GM12878 (cell line): Measurements from ENCODE around the gene SCNN1A. TPM values are rescaled to one million over a fixed set of nuclear protein-coding genes. Genes with fewer than 3 reads are reported as not detected.

ENCODE experiments used
- ATAC-seq: fragments of 200-7000 bp; cut with Tn5 transposase; 3 replicates; pipeline ENCODE4 v1.9.1; 2020; ENCODE audit warnings: mild to moderate bottlenecking, moderate library complexity
- BruUV-seq: library from RNA; stranded (reverse); fragments of 400-500 nt; replicated peaks from 2 replicates; lab custom pipeline; 2021; lab: Mats Ljungman, UMichigan
- CTCF ChIA-PET: fragments of 300-600 bp; sonication (Branson Sonifier 250); formaldehyde crosslinking; extraction: SDS; loops from one replicate; lab custom pipeline; 2021; ENCODE audit warnings: inconsistent platforms; lab: Yijun Ruan, JAX
- POLR2A ChIA-PET: fragments of 350-600 bp; formaldehyde crosslinking; extraction: SDS; loops from one replicate; lab custom pipeline; 2021; ENCODE audit warnings: inconsistent platforms; lab: Charles Lee
- RAD21 ChIA-PET: fragments of 300-600 bp; sonication (Branson Sonifier 250); formaldehyde crosslinking; loops from one replicate; lab custom pipeline; 2023; ENCODE audit warnings: antibody characterized with exemption; ENCODE audit not compliant: unreplicated experiment; lab: Charles Lee
- SMC1A ChIA-PET: fragments of 300-600 bp; sonication (Branson Sonifier 250); formaldehyde crosslinking; loops from one replicate; lab custom pipeline; 2023; ENCODE audit not compliant: unreplicated experiment, uncharacterized antibody; lab: Charles Lee
- DNase-seq: peaks from one replicate; pipeline ENCODE4 v3.0.0-alpha.2; 2011; ENCODE audit warnings: low read depth, low spot score
- FAIRE-seq: peaks from 3 replicates; lab custom pipeline; 2011; peaks lifted over from hg19 to GRCh38; lab: Jason Lieb, UNC
- H2AFZ ChIP-seq: 2 replicates; pipeline ENCODE4 v1.6.0; 2011; ENCODE audit warnings: low read depth, low read length, control low read depth; ENCODE audit not compliant: control insufficient read depth
- H3K27ac ChIP-seq: 2 replicates; pipeline ENCODE4 v1.5.1; 2011; ENCODE audit warnings: control low read depth; ENCODE audit not compliant: control insufficient read depth, insufficient read depth
- H3K27me3 ChIP-seq, 2 experiments: replicated peaks in 1 of 2; 2 replicates each; pipeline versions ENCODE4 v1.6.0 to v1.6.1; 2011; ENCODE audit warnings: low read length in 1 of 2; ENCODE audit not compliant: control insufficient read depth in 2 of 2, insufficient read depth in 2 of 2
- H3K36me3 ChIP-seq, 2 experiments: 2 replicates each; pipeline ENCODE4 v1.5.1; 2011; ENCODE audit warnings: low read length in 1 of 2; ENCODE audit not compliant: control insufficient read depth in 2 of 2, insufficient read depth in 2 of 2
- H3K4me1 ChIP-seq: 2 replicates; pipeline ENCODE4 v1.6.1; 2011; ENCODE audit warnings: mild to moderate bottlenecking, low read length, moderate library complexity, mixed read lengths; ENCODE audit not compliant: control insufficient read depth, insufficient read depth
- H3K4me2 ChIP-seq: 2 replicates; pipeline ENCODE4 v1.6.0; 2011; ENCODE audit warnings: control low read depth; ENCODE audit not compliant: control insufficient read depth, insufficient read depth
- H3K4me3 ChIP-seq: fragments of 200-600 bp; sonication (generic); 2 replicates; pipeline ENCODE4 v1.5.1; 2016
- H3K79me2 ChIP-seq: 2 replicates; pipeline ENCODE4 v1.6.0; 2011; ENCODE audit warnings: low read length; ENCODE audit not compliant: control insufficient read depth, insufficient read depth
- H3K9ac ChIP-seq: 2 replicates; pipeline ENCODE4 v1.8.0; 2011; ENCODE audit warnings: low read length, control low read depth, mixed read lengths; ENCODE audit not compliant: control insufficient read depth, insufficient read depth
- H3K9me3 ChIP-seq: replicated peaks from 3 replicates; pipeline ENCODE4 v1.5.1; 2011; ENCODE audit warnings: mild to moderate bottlenecking, low read length; ENCODE audit not compliant: control insufficient read depth, insufficient read depth
- H4K20me1 ChIP-seq: 2 replicates; pipeline ENCODE4 v1.6.0; 2011; ENCODE audit not compliant: control insufficient read depth, insufficient read depth
- ATF7 ChIP-seq: fragments of 450-650 bp; IDR thresholded peaks from 2 replicates; pipeline ENCODE4 v1.6.1; 2016; ENCODE audit warnings: low read depth, mild to moderate bottlenecking
- FOS ChIP-seq: IDR thresholded peaks from 3 replicates; pipeline ENCODE4 v1.6.1; 2011; ENCODE audit warnings: borderline replicate concordance; ENCODE audit not compliant: insufficient read length; ENCODE audit errors: extremely low read depth
- POLR2AphosphoS2 ChIP-seq: IDR thresholded peaks from 2 replicates; pipeline ENCODE4 v1.6.1; 2011; ENCODE audit warnings: low read depth, mild to moderate bottlenecking, low read length, improper control_type of control experiment, moderate library complexity
- SIX5 ChIP-seq: IDR thresholded peaks from 2 replicates; pipeline ENCODE4 v1.6.1; 2011; ENCODE audit warnings: mild to moderate bottlenecking, low read depth, low read length, moderate library complexity; ENCODE audit not compliant: severe bottlenecking
- SPI1 ChIP-seq: IDR thresholded peaks from 2 replicates; pipeline ENCODE4 v1.6.1; 2011; ENCODE audit warnings: low read depth, mild to moderate bottlenecking, low read length, moderate library complexity, borderline replicate concordance; ENCODE audit not compliant: insufficient read depth
- STAT1 ChIP-seq: fragments of 450-650 bp; conservative IDR thresholded peaks from 2 replicates; pipeline ENCODE4 v1.6.1; 2014; ENCODE audit warnings: antibody characterized with exemption, mild to moderate bottlenecking
- ZNF207 ChIP-seq: fragments of 450-650 bp; IDR thresholded peaks from 2 replicates; pipeline ENCODE4 v1.6.1; 2014; ENCODE audit warnings: antibody characterized with exemption, mild to moderate bottlenecking, borderline replicate concordance
- WGBS: methylation state at CpG from one replicate; pipeline ENCODE4 v1.1.6; 2016; ENCODE audit warnings: low lambda C conversion rate; ENCODE audit not compliant: insufficient replicate concordance, insufficient coverage; ENCODE audit errors: missing lambda C conversion rate; 5-methylcytosine and 5-hydroxymethylcytosine counted together
- in situ Hi-C: fragments of 300-500 bp; cut with MboI; formaldehyde crosslinking; loops from 9 replicates; pipeline ENCODE4 v1.14.3; 2018; ENCODE audit warnings: mixed read lengths
- intact Hi-C: fragments of 100-400 bp; cut with micrococcal nuclease; formaldehyde crosslinking; loops from one replicate; pipeline ENCODE4 v1.14.2; 2022; ENCODE audit not compliant: unreplicated experiment
- polyA plus RNA-seq, 11 experiments: library from polyadenylated mRNA; depleted of rRNA in 4 of 11; unstranded in 6 of 11; stranded (reverse) in 5 of 11; fragments of >200 nt; fragmentation: Nextera tagmentation in 4 of 11; fragmentation: Illumina TruSeq in 1 of 11; extraction: Ambion mirVana in 4 of 11; extraction: Trizol in 1 of 11; gene quantifications; 1 replicate in 1 of 11; 2 replicates in 10 of 11; pipeline versions ENCODE4 v1.2.1 to v1.2.3, GENCODE V29; 2011 to 2016; ENCODE audit warnings: inconsistent platforms in 2 of 11, missing spikeins in 2 of 11, low read depth in 1 of 11
- total RNA-seq, 4 experiments: library from RNA; depleted of rRNA in 3 of 4; stranded (reverse); fragments of >200 nt in 3 of 4; fragmentation: Illumina TruSeq in 1 of 4; extraction: Trizol in 1 of 4; gene quantifications; 2 replicates each; pipeline versions ENCODE4 v1.2.1 to v1.2.3, GENCODE V29; 2013 to 2021
- TF ChIP-seq, protein P1 (sequence below): fragments of 450-650 bp; IDR thresholded peaks from 2 replicates; pipeline ENCODE4 v1.6.1; 2016; ENCODE audit warnings: mild to moderate bottlenecking

SCNN1A gene
- total and polyA plus RNA-seq, 10 of the 15 experiments (the other 5 are each of a cell fraction or from before 2014, with no cell fraction given) = 0.14 to 0.69 TPM; not detected in 8

DNA sequence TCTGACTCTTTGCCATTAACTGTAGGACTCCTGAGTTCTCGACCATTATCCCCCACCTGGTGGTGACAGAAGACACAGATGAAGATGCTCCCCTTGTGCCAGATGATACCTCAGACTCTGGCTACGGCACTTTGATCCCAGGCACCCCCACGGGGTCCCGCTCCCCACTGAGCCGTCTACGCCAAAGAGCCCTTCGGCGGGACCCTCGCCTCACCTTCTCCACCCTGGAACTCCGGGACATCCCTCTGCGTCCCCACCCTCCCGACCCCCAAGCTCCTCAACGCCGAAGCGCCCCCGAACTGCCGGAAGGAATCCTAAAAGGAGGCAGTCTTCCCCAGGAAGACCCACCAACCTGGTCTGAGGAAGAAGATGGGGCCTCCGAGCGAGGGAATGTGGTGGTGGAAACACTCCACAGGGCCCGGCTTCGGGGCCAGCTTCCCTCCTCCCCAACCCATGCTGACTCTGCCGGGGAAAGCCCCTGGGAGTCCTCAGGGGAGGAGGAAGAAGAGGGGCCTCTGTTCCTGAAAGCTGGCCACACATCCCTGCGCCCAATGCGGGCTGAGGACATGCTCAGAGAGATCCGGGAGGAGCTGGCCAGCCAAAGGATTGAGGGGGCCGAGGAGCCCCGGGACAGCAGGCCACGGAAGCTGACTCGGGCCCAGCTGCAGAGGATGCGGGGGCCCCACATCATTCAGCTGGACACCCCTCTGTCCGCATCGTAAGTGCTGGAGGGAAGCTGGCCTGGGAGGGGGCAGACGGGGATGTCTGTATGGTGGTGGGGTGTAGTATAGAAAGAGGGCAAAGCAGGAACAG is 47.9 kb downstream of the SCNN1A start:
- H3K4me3 ChIP-seq = no peak overlapping the region
- H3K36me3 ChIP-seq = peaks cover 3 to 7% of the 10 kb centered on the region in 2 experiments; a peak in 3 of 4 replicates
- no peak for ATAC-seq
- no peak for DNase-seq
- no peak for FAIRE-seq
- no peaks in the 10 kb centered on the region for H3K27me3 ChIP-seq
- no TSS peak for BruUV-seq
- SMC1A ChIA-PET = interaction anchor here (1.1 to 3.4 kb wide), 9 partner anchors 10 to 174 kb away, joined by 3 to 14 read pairs (median 9); no protein-coding TSS in a partner anchor
- TF ChIP-seq ATF7 (no peak), SPI1 (no peak), POLR2AphosphoS2 (no peak), SIX5 (no peak), STAT1 (no peak), FOS (no peak), ZNF207 (no peak)
- TF ChIP-seq, protein P1, sequence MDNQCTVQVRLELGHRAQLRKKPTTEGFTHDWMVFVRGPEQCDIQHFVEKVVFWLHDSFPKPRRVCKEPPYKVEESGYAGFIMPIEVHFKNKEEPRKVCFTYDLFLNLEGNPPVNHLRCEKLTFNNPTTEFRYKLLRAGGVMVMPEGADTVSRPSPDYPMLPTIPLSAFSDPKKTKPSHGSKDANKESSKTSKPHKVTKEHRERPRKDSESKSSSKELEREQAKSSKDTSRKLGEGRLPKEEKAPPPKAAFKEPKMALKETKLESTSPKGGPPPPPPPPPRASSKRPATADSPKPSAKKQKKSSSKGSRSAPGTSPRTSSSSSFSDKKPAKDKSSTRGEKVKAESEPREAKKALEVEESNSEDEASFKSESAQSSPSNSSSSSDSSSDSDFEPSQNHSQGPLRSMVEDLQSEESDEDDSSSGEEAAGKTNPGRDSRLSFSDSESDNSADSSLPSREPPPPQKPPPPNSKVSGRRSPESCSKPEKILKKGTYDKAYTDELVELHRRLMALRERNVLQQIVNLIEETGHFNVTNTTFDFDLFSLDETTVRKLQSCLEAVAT = no peak
- RAD21 ChIA-PET = interaction anchor here (1.0 to 2.6 kb wide), 9 partner anchors 8 to 212 kb away, joined by 3 to 18 read pairs (median 10); partner anchors contain the start of gene MRPL51
- POLR2A ChIA-PET = interaction anchor here (0.6 to 2.5 kb wide), 5 partner anchors 9 to 124 kb away, joined by 3 to 15 read pairs (median 5); partner anchors contain the start of genes CD27 and TAPBPL
- no peak overlapping the region for H3K27ac ChIP-seq
- H3K79me2 ChIP-seq = no peaks in the 10 kb centered on the region
- no peak overlapping the region for H3K9ac ChIP-seq
- CTCF ChIA-PET = interaction anchor here (1.3 to 4.3 kb wide), 13 partner anchors 8 to 212 kb away, joined by 3 to 45 read pairs (median 13); no protein-coding TSS in a partner anchor
- no peak overlapping the region for H2AFZ ChIP-seq
- H3K4me1 ChIP-seq = peaks cover 42% of the 10 kb centered on the region
- 78% methylated on average over 18 of the region's 33 CpGs for WGBS
- no peaks in the 10 kb centered on the region for H4K20me1 ChIP-seq
- H3K4me2 ChIP-seq = no peak overlapping the region
- in situ Hi-C loops = no loop called here
- intact Hi-C loops = no loop called here
- H3K9me3 ChIP-seq = no peaks in the 10 kb centered on the region
